ENCODE measurements around the gene EMD.
"Not testable (repeated sequence)": the region's sequence is repeated elsewhere in the genome, so short reads cannot be mapped to it uniquely, and the experiment has no call there.

Gene EMD

GRCh38 chrX:154378799-154379568, at the start of gene EMD:
TSS of gene EMD (plus strand) at chrX:154379295. CDS start at chrX:154379485, 190 bp downstream.
- DNase-seq: peak; percentile 99

- DNase-seq: no peak
These were observed 46.5 kb upstream of the EMD start for GRCh38 chrX:154332561-154332960.

GRCh38 chrX:154333116-154333515, 46.0 kb upstream of the EMD start:
- DNase-seq: no peak

- no peak for DNase-seq
These were observed 45.2 kb upstream of the EMD start for GRCh38 chrX:154333837-154334271.

- no peak for DNase-seq
These were observed 44.6 kb upstream of the EMD start for GRCh38 chrX:154334496-154334895.

GRCh38 chrX:154341399-154342298, 37.4 kb upstream of the EMD start:
- not testable (repeated sequence) for DNase-seq

GRCh38 chrX:154343063-154343462, 36.0 kb upstream of the EMD start:
- not testable (repeated sequence) for DNase-seq

GRCh38 chrX:154343620-154344019, 35.5 kb upstream of the EMD start:
- not testable (repeated sequence) for DNase-seq

GRCh38 chrX:154348114-154348531, 31.0 kb upstream of the EMD start:
- no peak for DNase-seq

GRCh38 chrX:154348646-154349358, 30.3 kb upstream of the EMD start:
- DNase-seq: no peak

GRCh38 chrX:154349359-154349935, 29.6 kb upstream of the EMD start:
- peak; percentile 29 for DNase-seq

- DNase-seq: no peak
These were observed 29.1 kb upstream of the EMD start for GRCh38 chrX:154349979-154350378.

GRCh38 chrX:154350429-154351182, 28.5 kb upstream of the EMD start:
- no peak for DNase-seq

- DNase-seq: peak; percentile 67
These were observed 27.7 kb upstream of the EMD start for GRCh38 chrX:154351183-154352011.

- DNase-seq: no peak
These were observed 27.1 kb upstream of the EMD start for GRCh38 chrX:154352012-154352401.

- no peak for DNase-seq
These were observed 26.6 kb upstream of the EMD start for GRCh38 chrX:154352466-154352865.

- no peak for DNase-seq
These were observed 25.8 kb upstream of the EMD start for GRCh38 chrX:154353172-154353843.

GRCh38 chrX:154354013-154354412, 25.1 kb upstream of the EMD start:
- no peak for DNase-seq

- DNase-seq: no peak
These were observed 24.6 kb upstream of the EMD start for GRCh38 chrX:154354516-154354915.

- no peak for DNase-seq
These were observed 23.9 kb upstream of the EMD start for GRCh38 chrX:154355094-154355775.
